ENCODE measurements around the gene WDR26.

- TF ChIP-seq GATA2 (IDR thresholded peaks at IDR 0.05; ENCODE audit: low read depth, low read length), result no peak
- no peak for TF ChIP-seq GATA3 (IDR thresholded peaks at IDR 0.05; ENCODE audit: low read depth, low read length)
These were observed 26.9 kb downstream of the WDR26 start for GRCh38 chr1:224407571-224408293.
